Skeletal muscle tissue (tissue), 4 donors: Measurements from ENCODE around the gene ABLIM1. TPM values are rescaled to one million over a fixed set of nuclear protein-coding genes. Genes with fewer than 3 reads are reported as not detected.

ENCODE experiments used
- H3K27ac ChIP-seq: one replicate; pipeline ENCODE4 v1.7.0; 2013; ENCODE audit warnings: mild to moderate bottlenecking, low read depth, low read length, inconsistent platforms
- H3K27me3 ChIP-seq, 3 donors: one replicate each; pipeline ENCODE4 v1.7.0; 2013; ENCODE audit warnings: low read length in 3 of 3; ENCODE audit not compliant: control insufficient read depth in 3 of 3, insufficient read depth in 3 of 3
- H3K36me3 ChIP-seq, 3 donors: one replicate each; pipeline ENCODE4 v1.7.0; 2013; ENCODE audit warnings: low read length in 3 of 3; ENCODE audit not compliant: control insufficient read depth in 3 of 3, insufficient read depth in 3 of 3
- H3K4me1 ChIP-seq, 3 donors: one replicate each; pipeline ENCODE4 v1.7.0; 2013; ENCODE audit warnings: low read length in 3 of 3, mild to moderate bottlenecking in 3 of 3; ENCODE audit not compliant: control insufficient read depth in 3 of 3, insufficient read depth in 3 of 3
- H3K4me3 ChIP-seq, 3 donors: one replicate each; pipeline ENCODE4 v1.7.0; 2013; ENCODE audit warnings: low read length in 3 of 3
- H3K9ac ChIP-seq, 3 donors: one replicate each; pipeline ENCODE4 v1.7.0; 2013; ENCODE audit warnings: low read length in 3 of 3, mild to moderate bottlenecking in 3 of 3, moderate library complexity in 2 of 3, low read depth in 1 of 3
- H3K9me3 ChIP-seq, 3 donors: one replicate each; pipeline ENCODE4 v1.7.0; 2013; ENCODE audit warnings: low read length in 3 of 3; ENCODE audit not compliant: control insufficient read depth in 3 of 3
- total RNA-seq: library from RNA; depleted of rRNA; stranded (reverse); fragments of >200 nt; gene quantifications from one replicate; pipeline ENCODE4 v1.2.3, GENCODE V29; 2014
- donor health status: Osteomylitis.

ABLIM1 gene
- total RNA-seq, 1 donor from 2014 or later: 34.4 TPM

DNA sequence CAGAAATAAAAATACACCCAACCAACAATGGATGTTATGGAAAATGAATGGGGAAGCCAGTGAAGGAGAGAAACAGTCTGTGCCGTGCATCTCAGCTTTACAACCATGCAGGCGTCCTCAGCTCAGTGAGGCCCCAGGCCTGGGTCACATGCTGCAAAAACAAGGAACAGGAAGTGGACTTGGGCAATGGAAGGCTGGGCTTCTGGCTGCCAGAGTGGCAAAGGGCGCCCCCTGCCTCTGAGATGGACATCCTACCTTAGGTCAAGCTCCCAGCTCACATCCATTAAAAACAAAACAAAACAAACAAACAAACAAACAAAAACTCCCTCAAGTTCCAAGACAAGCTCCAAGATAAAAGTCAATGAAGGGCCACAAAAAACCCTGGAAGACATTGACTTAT is 199.1 kb downstream of the ABLIM1 start:
- H3K27me3 ChIP-seq: no peaks in the 10 kb centered on the region
- no peak overlapping the region for H3K27ac ChIP-seq
- H3K9me3 ChIP-seq: no peaks in the 10 kb centered on the region
- no peaks in the 10 kb centered on the region for H3K4me1 ChIP-seq
- H3K4me3 ChIP-seq: no peak overlapping the region
- H3K9ac ChIP-seq: no peak overlapping the region
- H3K36me3 ChIP-seq: peaks cover 2 to 6% (median 4%) of the 10 kb centered on the region in 3 donors

- peaks cover 2 to 4% (median 4%) of the 10 kb centered on the region in 3 donors for H3K36me3 ChIP-seq
- H3K4me1 ChIP-seq: no peaks in the 10 kb centered on the region
These were observed 199.7 kb downstream of the ABLIM1 start for GRCh38 chr10:114458216-114458920.

GRCh38 chr10:114453576-114453975 is 204.5 kb downstream of the ABLIM1 start:
- H3K36me3 ChIP-seq: peaks cover 0 to 8% (median 7%) of the 10 kb centered on the region in 3 donors
- no peak overlapping the region for H3K4me3 ChIP-seq
- H3K4me1 ChIP-seq: peaks cover 0 to 3% (median 0%) of the 10 kb centered on the region in 3 donors
- H3K9ac ChIP-seq: no peak overlapping the region
- no peak overlapping the region for H3K27ac ChIP-seq
- H3K9me3 ChIP-seq: no peaks in the 10 kb centered on the region
- no peaks in the 10 kb centered on the region for H3K27me3 ChIP-seq

More at GRCh38 chr10:114458216-114458920, 199.7 kb downstream of the ABLIM1 start:
- H3K4me3 ChIP-seq: no peak overlapping the region
- no peaks in the 10 kb centered on the region for H3K27me3 ChIP-seq
- no peak overlapping the region for H3K9ac ChIP-seq
- no peak overlapping the region for H3K27ac ChIP-seq
- H3K9me3 ChIP-seq: no peaks in the 10 kb centered on the region

GRCh38 chr10:114448897-114449296 is 209.2 kb downstream of the ABLIM1 start:
- H3K27ac ChIP-seq: no peak overlapping the region
- H3K4me3 ChIP-seq: no peak overlapping the region
- no peaks in the 10 kb centered on the region for H3K27me3 ChIP-seq
- peaks cover 6 to 14% (median 8%) of the 10 kb centered on the region in 3 donors for H3K36me3 ChIP-seq
- H3K9ac ChIP-seq: no peak overlapping the region
- no peaks in the 10 kb centered on the region for H3K9me3 ChIP-seq
- H3K4me1 ChIP-seq: peaks cover 0 to 3% (median 0%) of the 10 kb centered on the region in 3 donors

DNA sequence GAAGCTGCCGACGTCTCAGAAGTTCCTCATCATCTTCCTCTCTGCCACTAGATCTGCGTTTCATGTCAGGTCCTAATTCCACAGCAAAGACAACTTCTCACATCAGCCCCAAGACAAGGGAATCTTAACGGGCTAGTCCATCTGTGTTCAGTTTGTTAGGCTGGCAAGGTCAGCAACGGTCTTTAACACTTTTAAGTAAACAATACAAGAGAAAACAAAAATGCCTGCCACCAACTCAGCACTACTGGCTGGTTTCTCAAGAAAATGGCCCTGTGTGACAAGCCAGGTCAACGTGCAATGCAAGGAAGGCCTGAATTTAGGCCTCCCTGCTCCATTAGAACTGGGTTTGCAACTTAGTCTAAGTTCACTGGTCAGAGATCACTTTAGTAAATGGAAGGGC is 212.7 kb downstream of the ABLIM1 start:
- Histone ChIP-seq H3K9me3 (no peaks in the 10 kb centered on the region), H3K4me1 (peaks cover 0 to 3% (median 0%) of the 10 kb centered on the region in 3 donors), H3K36me3 (peaks cover 8 to 31% (median 9%) of the 10 kb centered on the region in 3 donors), H3K4me3 (no peak overlapping the region), H3K27ac (no peak overlapping the region), H3K9ac (no peak overlapping the region), H3K27me3 (no peaks in the 10 kb centered on the region)

- H3K36me3 ChIP-seq: peaks cover 8 to 31% (median 9%) of the 10 kb centered on the region in 3 donors
- H3K4me3 ChIP-seq: no peak overlapping the region
- H3K27me3 ChIP-seq: no peaks in the 10 kb centered on the region
- no peak overlapping the region for H3K27ac ChIP-seq
- no peaks in the 10 kb centered on the region for H3K9me3 ChIP-seq
- peaks cover 0 to 3% (median 0%) of the 10 kb centered on the region in 3 donors for H3K4me1 ChIP-seq
- H3K9ac ChIP-seq: no peak overlapping the region
These were observed 213.3 kb downstream of the ABLIM1 start for GRCh38 chr10:114444819-114445218.

DNA sequence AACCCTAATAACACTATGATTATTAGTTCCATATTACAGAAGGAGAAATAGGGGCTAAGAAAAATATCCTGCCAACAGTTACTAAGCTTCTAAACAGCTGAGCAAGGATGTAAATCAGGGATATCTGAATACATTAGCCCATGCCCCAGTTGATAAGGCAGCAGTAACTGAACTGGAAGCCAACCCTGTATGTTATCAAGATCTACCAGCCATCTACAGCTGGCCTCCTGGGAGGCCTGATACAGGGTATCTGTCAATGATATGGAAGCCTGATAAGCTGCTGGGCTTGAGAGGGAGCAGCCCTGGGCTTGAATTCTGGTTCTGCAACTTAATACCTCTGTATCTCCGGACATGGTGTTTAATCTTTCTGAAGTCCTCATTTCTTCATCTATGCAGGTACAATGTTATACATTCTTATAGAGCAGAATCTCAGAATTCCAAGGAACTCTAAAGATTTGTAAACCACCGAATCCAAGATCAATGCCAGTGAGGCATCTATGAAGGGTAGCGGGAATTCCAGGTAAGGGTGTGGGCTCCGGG is 215.9 kb downstream of the ABLIM1 start:
- H3K9ac ChIP-seq: no peak overlapping the region
- no peak overlapping the region for H3K4me3 ChIP-seq
- H3K36me3 ChIP-seq: peaks cover 12 to 46% (median 21%) of the 10 kb centered on the region in 3 donors
- H3K27ac ChIP-seq: no peak overlapping the region
- no peaks in the 10 kb centered on the region for H3K9me3 ChIP-seq
- no peaks in the 10 kb centered on the region for H3K27me3 ChIP-seq
- H3K4me1 ChIP-seq: no peaks in the 10 kb centered on the region

- no peaks in the 10 kb centered on the region for H3K27me3 ChIP-seq
- H3K9ac ChIP-seq: no peak overlapping the region
- H3K4me3 ChIP-seq: no peak overlapping the region
- H3K9me3 ChIP-seq: no peaks in the 10 kb centered on the region
- no peak overlapping the region for H3K27ac ChIP-seq
- H3K36me3 ChIP-seq: peaks cover 15 to 46% (median 21%) of the 10 kb centered on the region in 3 donors
- H3K4me1 ChIP-seq: no peaks in the 10 kb centered on the region
These were observed 217.0 kb downstream of the ABLIM1 start for GRCh38 chr10:114441107-114441506.

DNA sequence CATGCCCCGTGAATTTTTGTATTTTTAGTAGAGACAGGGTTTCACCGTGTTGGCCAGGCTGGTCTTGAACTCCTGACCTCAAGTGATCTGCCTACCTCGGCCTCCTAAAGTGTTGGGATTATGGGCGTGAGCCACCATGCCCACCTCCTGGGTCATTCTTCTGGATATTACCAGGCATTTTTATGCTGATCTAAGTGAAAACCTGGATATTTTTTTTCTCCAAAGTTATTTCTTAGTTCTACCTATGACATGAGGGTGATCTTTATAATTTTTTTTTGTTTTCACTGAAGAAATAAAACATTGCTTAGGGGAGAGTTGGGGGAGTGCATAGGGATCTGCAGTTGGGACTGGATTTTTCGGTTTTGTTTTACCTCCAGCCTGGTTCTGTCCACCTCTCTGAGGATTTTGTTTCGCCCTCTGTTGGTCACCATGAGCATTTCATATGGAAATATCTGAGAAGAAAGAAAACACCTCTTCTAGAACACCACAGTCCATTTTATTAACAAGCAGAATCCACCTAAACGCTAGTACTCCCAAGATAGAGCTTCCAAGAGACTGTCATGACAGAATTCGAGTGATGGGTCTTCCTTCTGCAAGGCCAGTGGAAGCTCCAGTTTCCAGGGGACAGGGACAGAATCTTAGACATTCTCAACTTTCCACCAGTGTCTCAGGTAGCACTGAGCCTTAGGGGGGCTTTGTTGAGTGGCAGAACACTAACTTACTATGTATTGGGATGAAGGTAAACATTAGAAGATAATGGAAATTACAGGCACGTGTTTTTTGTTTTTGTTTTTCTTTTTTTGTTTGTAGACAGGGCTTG is 220.4 kb downstream of the ABLIM1 start:
- Histone ChIP-seq H3K27ac (no peak overlapping the region), H3K9me3 (no peaks in the 10 kb centered on the region), H3K4me1 (no peaks in the 10 kb centered on the region), H3K27me3 (no peaks in the 10 kb centered on the region), H3K9ac (no peak overlapping the region), H3K36me3 (peaks cover 22 to 43% (median 29%) of the 10 kb centered on the region in 3 donors), H3K4me3 (no peak overlapping the region)

DNA sequence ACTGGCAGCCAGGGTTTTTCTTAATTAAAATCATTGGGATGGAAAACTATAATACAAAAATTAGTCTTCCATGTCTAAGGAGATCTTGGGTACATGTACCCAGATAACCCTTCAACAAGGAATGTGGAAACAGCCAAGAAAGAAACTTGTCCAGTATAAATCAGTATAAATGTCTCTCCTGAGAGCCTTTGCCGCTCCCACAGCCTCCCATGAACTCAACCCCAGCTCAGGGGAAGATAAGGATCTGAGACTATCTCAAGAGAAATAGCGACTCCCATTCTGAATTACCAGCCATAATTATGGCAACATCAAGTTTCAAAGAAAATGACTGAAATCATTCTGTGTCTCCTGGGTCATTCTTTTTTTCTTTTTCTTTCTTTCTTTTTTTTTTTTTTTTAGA is 221.1 kb downstream of the ABLIM1 start:
- H3K4me3 ChIP-seq: no peak overlapping the region
- no peaks in the 10 kb centered on the region for H3K4me1 ChIP-seq
- no peaks in the 10 kb centered on the region for H3K9me3 ChIP-seq
- H3K27me3 ChIP-seq: no peaks in the 10 kb centered on the region
- H3K27ac ChIP-seq: no peak overlapping the region
- no peak overlapping the region for H3K9ac ChIP-seq
- H3K36me3 ChIP-seq: peaks cover 22 to 38% (median 29%) of the 10 kb centered on the region in 3 donors
